SK-N-SH (cell line): ENCODE measurements around the gene CDC42SE2. TPM values are rescaled to one million over a fixed set of nuclear protein-coding genes. Genes with fewer than 3 reads are reported as not detected.

Experiments used
- CTCF ChIA-PET: fragments of 300-600, 350-600 bp; formaldehyde crosslinking; extraction: SDS; loops from one replicate; lab custom pipeline; 2021; lab: Yijun Ruan, JAX
- POLR2A ChIA-PET: fragments of 350-600 bp; sonication (Branson Sonifier 250); formaldehyde crosslinking; extraction: SDS; loops from one replicate; lab custom pipeline; 2020; ENCODE audit warnings: antibody characterized with exemption, inconsistent platforms; lab: Yijun Ruan, JAX
- DNase-seq: peaks from one replicate; pipeline ENCODE4 v3.0.0; 2012
- H2AFZ ChIP-seq: fragments of 200-600 bp; sonication (generic); 2 replicates; pipeline ENCODE4 v1.8.1; 2016; ENCODE audit warnings: antibody characterized with exemption, mild to moderate bottlenecking, low read depth
- H3F3A ChIP-seq: fragments of 200-600 bp; sonication (generic); replicated peaks from 2 replicates; pipeline ENCODE3; 2016; ENCODE audit warnings: antibody characterized with exemption, mild to moderate bottlenecking; ENCODE audit not compliant: insufficient read depth
- H3K27ac ChIP-seq, 2 experiments: fragments of 200-500 bp in 1 of 2; fragments of 200-600 bp in 1 of 2; sonication (Bioruptor generic) in 1 of 2; sonication (generic), shearing (Covaris generic) in 1 of 2; 2 replicates each; pipeline versions ENCODE4 v1.5.1 to v1.6.1; 2014 to 2016; ENCODE audit warnings: low read depth in 2 of 2, inconsistent platforms in 1 of 2, low read length in 1 of 2, mild to moderate bottlenecking in 1 of 2, mixed read lengths in 1 of 2
- H3K27me3 ChIP-seq: fragments of 200-600 bp; sonication (generic), shearing (Covaris generic); 2 replicates; pipeline ENCODE4 v1.6.1; 2016; ENCODE audit warnings: mixed run types; ENCODE audit not compliant: insufficient read depth
- H3K36me3 ChIP-seq, 2 experiments: fragments of 200-500 bp in 1 of 2; fragments of 200-600 bp in 1 of 2; sonication (Bioruptor generic) in 1 of 2; sonication (generic) in 1 of 2; replicated peaks in 1 of 2; 2 replicates each; pipeline versions ENCODE3 to v1.5.1; 2014 to 2016; ENCODE audit warnings: low read length in 1 of 2, mild to moderate bottlenecking in 1 of 2; ENCODE audit not compliant: insufficient read depth in 2 of 2, control insufficient read depth in 1 of 2
- H3K4me1 ChIP-seq, 2 experiments: fragments of 200-500 bp in 1 of 2; fragments of 200-600 bp in 1 of 2; sonication (Bioruptor generic) in 1 of 2; sonication (generic), shearing (Covaris generic) in 1 of 2; 2 replicates each; pipeline versions ENCODE4 v1.5.1 to v1.6.1; 2014 to 2016; ENCODE audit warnings: low read depth in 1 of 2, low read length in 1 of 2, mixed run types in 1 of 2; ENCODE audit not compliant: insufficient read depth in 2 of 2, control insufficient read depth in 1 of 2
- H3K4me2 ChIP-seq: fragments of 200-600 bp; sonication (generic), shearing (Covaris generic); 2 replicates; pipeline ENCODE4 v1.6.1; 2017; ENCODE audit warnings: mixed run types
- H3K4me3 ChIP-seq, 2 experiments: fragments of 200-500 bp in 1 of 2; fragments of 200-600 bp in 1 of 2; sonication (Bioruptor generic) in 1 of 2; sonication (generic), shearing (Covaris generic) in 1 of 2; 2 replicates each; pipeline versions ENCODE4 v1.5.1 to v1.8.1; 2014 to 2016; ENCODE audit warnings: low read depth in 2 of 2, inconsistent platforms in 1 of 2, low read length in 1 of 2, mild to moderate bottlenecking in 1 of 2, mixed read lengths in 1 of 2, moderate library complexity in 1 of 2
- H3K79me2 ChIP-seq: fragments of 200-600 bp; sonication (generic); 2 replicates; pipeline ENCODE4 v1.8.1; 2017; ENCODE audit warnings: mild to moderate bottlenecking; ENCODE audit not compliant: insufficient read depth
- H3K9ac ChIP-seq: fragments of 200-600 bp; sonication (generic); 2 replicates; pipeline ENCODE4 v1.6.1; 2017; ENCODE audit warnings: mixed run types
- H3K9me2 ChIP-seq: fragments of 200-600 bp; sonication (generic); 2 replicates; pipeline ENCODE4 v1.6.1; 2017; ENCODE audit warnings: mixed run types
- H3K9me3 ChIP-seq: fragments of 200-600 bp; sonication (generic); 2 replicates; pipeline ENCODE4 v1.6.1; 2017; ENCODE audit warnings: mixed run types, mild to moderate bottlenecking, moderate library complexity
- H4K20me1 ChIP-seq: fragments of 200-600 bp; sonication (generic); 2 replicates; pipeline ENCODE4 v1.6.1; 2017; ENCODE audit warnings: mild to moderate bottlenecking, mixed run types; ENCODE audit not compliant: insufficient read depth
- EZH2phosphoT487 ChIP-seq: fragments of 200-600 bp; sonication (generic); IDR thresholded peaks from 2 replicates; pipeline ENCODE4 v1.6.1; 2017; ENCODE audit warnings: low read depth, mixed run types, mild to moderate bottlenecking, antibody characterized with exemption, moderate library complexity, borderline replicate concordance
- FOSL2 ChIP-seq: IDR thresholded peaks from 2 replicates; pipeline ENCODE4 v1.4.0; 2012; ENCODE audit warnings: low read depth, mild to moderate bottlenecking, moderate library complexity, borderline replicate concordance
- FOXJ3 ChIP-seq: sonication (generic); formaldehyde crosslinking; IDR thresholded peaks from 2 replicates; pipeline ENCODE4 v1.5.1; 2020; ENCODE audit warnings: mild to moderate bottlenecking, missing genetic modification reagents
- GATA2 ChIP-seq: sonication (generic); formaldehyde crosslinking; IDR thresholded peaks from 2 replicates; pipeline ENCODE4 v1.5.0; 2020; ENCODE audit warnings: mild to moderate bottlenecking, missing genetic modification reagents
- MXI1 ChIP-seq: IDR thresholded peaks from 2 replicates; pipeline ENCODE4 v1.6.1; 2012; ENCODE audit warnings: mild to moderate bottlenecking, low read depth, low read length, improper control_type of control experiment
- NRF1 ChIP-seq: IDR thresholded peaks from 2 replicates; pipeline ENCODE4 v1.6.1; 2012; ENCODE audit warnings: low read depth, mild to moderate bottlenecking, low read length
- POLR2AphosphoS5 ChIP-seq: IDR thresholded peaks from 2 replicates; pipeline ENCODE4 v1.6.1; 2012; ENCODE audit warnings: low read depth, low read length
- RCOR1 ChIP-seq: fragments of 150-350 bp; IDR thresholded peaks from 2 replicates; pipeline ENCODE4 v1.6.1; 2017; ENCODE audit warnings: antibody characterized with exemption, low read length
- RFX5 ChIP-seq: IDR thresholded peaks from 2 replicates; pipeline ENCODE4 v1.6.1; 2012; ENCODE audit warnings: mild to moderate bottlenecking, improper control_type of control experiment, low read length
- SIN3A ChIP-seq: IDR thresholded peaks from 2 replicates; pipeline ENCODE4 v1.6.1; 2012; ENCODE audit warnings: low read depth, mild to moderate bottlenecking, low read length, moderate library complexity, borderline replicate concordance
- TAF1 ChIP-seq: IDR thresholded peaks from 2 replicates; pipeline ENCODE4 v1.6.1; 2012; ENCODE audit warnings: low read depth, mild to moderate bottlenecking, low read length, moderate library complexity, borderline replicate concordance
- YY1 ChIP-seq: IDR thresholded peaks from 2 replicates; pipeline ENCODE4 v1.4.0; 2012; ENCODE audit warnings: low read depth, mild to moderate bottlenecking
- WGBS: methylation state at CpG from one replicate; pipeline ENCODE4 v1.1.6; 2017; ENCODE audit warnings: low lambda C conversion rate; 5-methylcytosine and 5-hydroxymethylcytosine counted together
- polyA plus RNA-seq, 3 experiments: library from polyadenylated mRNA; depleted of rRNA; stranded (reverse); fragments of >200 nt; gene quantifications; 2 replicates each; pipeline ENCODE4 v1.2.3, GENCODE V29; 2012
- TF ChIP-seq, protein P1 (sequence below): IDR thresholded peaks from 2 replicates; pipeline ENCODE4 v1.4.0; 2012; ENCODE audit warnings: low read depth, borderline replicate concordance
- TF ChIP-seq, protein P2 (sequence below): fragments of 150-350 bp; IDR thresholded peaks from 2 replicates; pipeline ENCODE4 v1.6.1; 2017; ENCODE audit warnings: antibody characterized with exemption, low read length, low read depth, borderline replicate concordance

The CDC42SE2 gene
- polyA plus RNA-seq, 1 of the 3 experiments (the other 2 are of a cell fraction), result 8.6 TPM

DNA sequence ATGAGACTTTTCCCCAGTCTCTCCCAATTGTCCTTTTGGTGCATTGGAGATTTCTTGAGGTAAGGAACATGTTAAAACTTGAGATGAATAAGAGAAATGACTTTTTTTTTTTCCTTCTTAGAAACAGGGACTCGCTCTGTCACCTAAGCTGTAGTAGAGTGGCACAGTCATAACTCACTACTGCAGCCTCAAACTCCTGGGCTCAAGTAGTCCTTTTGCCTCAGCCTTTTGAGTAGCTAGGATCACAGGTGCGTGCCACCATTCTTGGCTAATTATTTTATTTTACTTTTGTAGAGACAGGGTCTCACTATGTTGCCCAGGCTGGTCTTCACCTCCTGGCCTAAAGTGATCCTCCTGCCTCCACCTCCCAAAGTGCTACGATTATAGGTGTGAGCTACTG, 25.9 kb downstream of the CDC42SE2 start:
- no peak overlapping the region for H2AFZ ChIP-seq
- no peaks in the 10 kb centered on the region for H3K27me3 ChIP-seq
- no peaks in the 10 kb centered on the region for H3K9me2 ChIP-seq
- TF ChIP-seq RCOR1, result no peak
- TF ChIP-seq, protein P1, sequence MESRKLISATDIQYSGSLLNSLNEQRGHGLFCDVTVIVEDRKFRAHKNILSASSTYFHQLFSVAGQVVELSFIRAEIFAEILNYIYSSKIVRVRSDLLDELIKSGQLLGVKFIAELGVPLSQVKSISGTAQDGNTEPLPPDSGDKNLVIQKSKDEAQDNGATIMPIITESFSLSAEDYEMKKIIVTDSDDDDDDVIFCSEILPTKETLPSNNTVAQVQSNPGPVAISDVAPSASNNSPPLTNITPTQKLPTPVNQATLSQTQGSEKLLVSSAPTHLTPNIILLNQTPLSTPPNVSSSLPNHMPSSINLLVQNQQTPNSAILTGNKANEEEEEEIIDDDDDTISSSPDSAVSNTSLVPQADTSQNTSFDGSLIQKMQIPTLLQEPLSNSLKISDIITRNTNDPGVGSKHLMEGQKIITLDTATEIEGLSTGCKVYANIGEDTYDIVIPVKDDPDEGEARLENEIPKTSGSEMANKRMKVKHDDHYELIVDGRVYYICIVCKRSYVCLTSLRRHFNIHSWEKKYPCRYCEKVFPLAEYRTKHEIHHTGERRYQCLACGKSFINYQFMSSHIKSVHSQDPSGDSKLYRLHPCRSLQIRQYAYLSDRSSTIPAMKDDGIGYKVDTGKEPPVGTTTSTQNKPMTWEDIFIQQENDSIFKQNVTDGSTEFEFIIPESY, result no peak
- no peak for TF ChIP-seq GATA2 (CRISPR knock-in tag)
- no peak for TF ChIP-seq YY1
- H3K27ac ChIP-seq, result no peak overlapping the region
- 96% methylated on average over 3 of the region's 3 CpGs for WGBS
- no peak overlapping the region for H3K9ac ChIP-seq
- no peaks in the 10 kb centered on the region for H3K4me1 ChIP-seq
- no peaks in the 10 kb centered on the region for H3K9me3 ChIP-seq
- peaks cover 0 to 9% of the 10 kb centered on the region in 2 experiments for H3K36me3 ChIP-seq
- no peak overlapping the region for H3K4me2 ChIP-seq
- H4K20me1 ChIP-seq, result no peaks in the 10 kb centered on the region
- CTCF ChIA-PET, result no interaction called here
- POLR2A ChIA-PET, result no interaction called here
- no peaks in the 10 kb centered on the region for H3F3A ChIP-seq
- H3K79me2 ChIP-seq, result peaks cover 93% of the 10 kb centered on the region
- no peak for DNase-seq
- H3K4me3 ChIP-seq, result no peak overlapping the region

DNA sequence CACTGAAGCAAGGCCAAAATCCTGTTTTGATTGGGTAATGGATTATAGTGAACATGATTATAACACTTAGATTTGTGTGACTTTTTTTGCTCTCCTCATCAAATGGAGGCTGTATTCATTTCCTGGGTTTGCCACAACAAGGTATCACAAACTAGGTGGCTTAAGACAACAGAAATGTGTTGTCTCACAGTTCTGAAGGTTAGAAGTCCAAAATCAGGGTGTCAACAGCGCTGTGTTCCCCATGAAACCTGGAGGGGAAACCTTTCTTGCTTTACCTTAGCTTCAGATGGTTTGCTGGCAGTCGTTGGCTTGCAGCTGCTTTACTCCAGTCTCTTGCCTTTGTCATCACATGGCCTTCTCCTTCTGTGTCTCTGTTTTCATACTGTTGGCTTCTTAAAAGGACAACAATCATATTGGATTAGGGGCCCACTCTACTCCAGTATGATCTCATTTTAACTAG, 32.4 kb downstream of the CDC42SE2 start:
- Histone ChIP-seq H3K4me3 (no peak overlapping the region), H4K20me1 (no peaks in the 10 kb centered on the region), H3K4me1 (no peaks in the 10 kb centered on the region; a peak in 1 of 4 replicates), H3K9ac (no peak overlapping the region), H2AFZ (no peak overlapping the region), H3K27ac (no peak overlapping the region), H3K79me2 (peaks cover 93% of the 10 kb centered on the region), H3K9me2 (no peaks in the 10 kb centered on the region), H3K9me3 (no peaks in the 10 kb centered on the region), H3F3A (no peaks in the 10 kb centered on the region), H3K27me3 (no peaks in the 10 kb centered on the region), H3K4me2 (no peak overlapping the region), H3K36me3 (no peaks in the 10 kb centered on the region)
- DNase-seq, result no peak
- 79% methylated on average over 2 of the region's 2 CpGs for WGBS
- CTCF ChIA-PET, result no interaction called here
- TF ChIP-seq MXI1 (no peak), POLR2AphosphoS5 (no peak), RFX5 (no peak), FOSL2 (no peak), FOXJ3 (CRISPR knock-in tag) (no peak), RCOR1 (no peak), EZH2phosphoT487 (no peak), SIN3A (no peak), TAF1 (no peak), NRF1 (no peak)
- TF ChIP-seq, protein P2, sequence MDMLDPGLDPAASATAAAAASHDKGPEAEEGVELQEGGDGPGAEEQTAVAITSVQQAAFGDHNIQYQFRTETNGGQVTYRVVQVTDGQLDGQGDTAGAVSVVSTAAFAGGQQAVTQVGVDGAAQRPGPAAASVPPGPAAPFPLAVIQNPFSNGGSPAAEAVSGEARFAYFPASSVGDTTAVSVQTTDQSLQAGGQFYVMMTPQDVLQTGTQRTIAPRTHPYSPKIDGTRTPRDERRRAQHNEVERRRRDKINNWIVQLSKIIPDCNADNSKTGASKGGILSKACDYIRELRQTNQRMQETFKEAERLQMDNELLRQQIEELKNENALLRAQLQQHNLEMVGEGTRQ, result no peak
- POLR2A ChIA-PET, result no interaction called here
